HG03025 (cell line): ENCODE measurements around the gene OSER1.
A peak's percentile ranks its signal among the peaks of the same experiment; 100 is the strongest.
"Not testable (repeated sequence)": the region's sequence is repeated elsewhere in the genome, so short reads cannot be mapped to it uniquely, and the experiment has no call there.

Experiments used
- ATAC-seq: cut with Tn5 transposase; IDR thresholded peaks from one replicate; pipeline ENCODE4 v1.9.1; 2021; ENCODE audit warnings: mild to moderate bottlenecking, moderate library complexity; ENCODE audit not compliant: unreplicated experiment, low FRiP score

Gene OSER1

GRCh38 chr20:44210406-44211176 is at the start of gene OSER1:
TSS of gene OSER1 (minus strand) at chr20:44210771. CDS start at chr20:44206957, 3,814 bp downstream.
- ATAC-seq: peak; percentile 71

GRCh38 chr20:44258226-44258890 is 47.8 kb upstream of the OSER1 start:
- ATAC-seq: no peak

GRCh38 chr20:44256961-44257360 is 46.4 kb upstream of the OSER1 start:
- no peak for ATAC-seq

- no peak for ATAC-seq
These were observed 45.4 kb upstream of the OSER1 start for GRCh38 chr20:44255942-44256341.

- no peak for ATAC-seq
These were observed 43.5 kb upstream of the OSER1 start for GRCh38 chr20:44254073-44254472.

- ATAC-seq: no peak
These were observed 43.0 kb upstream of the OSER1 start for GRCh38 chr20:44253528-44253927.

GRCh38 chr20:44251284-44251683 is 40.7 kb upstream of the OSER1 start:
- ATAC-seq: no peak

- no peak for ATAC-seq
These were observed 37.8 kb upstream of the OSER1 start for GRCh38 chr20:44248410-44248759.

GRCh38 chr20:44247586-44248409 is 37.2 kb upstream of the OSER1 start:
- ATAC-seq: no peak

- ATAC-seq: no peak
These were observed 36.6 kb upstream of the OSER1 start, which contains the start of gene GDAP1L1 for GRCh38 chr20:44247131-44247571. TSS of gene GDAP1L1 (plus strand) at chr20:44247308. CDS start at chr20:44247335, 27 bp downstream.

- no peak for ATAC-seq
These were observed 35.4 kb upstream of the OSER1 start for GRCh38 chr20:44245977-44246376.

- no peak for ATAC-seq
These were observed 31.2 kb upstream of the OSER1 start for GRCh38 chr20:44241796-44242195.

- ATAC-seq: not testable (repeated sequence)
These were observed 26.3 kb upstream of the OSER1 start for GRCh38 chr20:44236840-44237239.

- no peak for ATAC-seq
These were observed 25.1 kb upstream of the OSER1 start for GRCh38 chr20:44235702-44236101.

- no peak for ATAC-seq
These were observed 24.2 kb upstream of the OSER1 start for GRCh38 chr20:44234566-44235317.

- ATAC-seq: no peak
These were observed 23.0 kb upstream of the OSER1 start for GRCh38 chr20:44233436-44234016.

GRCh38 chr20:44232469-44232856 is 21.9 kb upstream of the OSER1 start:
- ATAC-seq: not testable (repeated sequence)

GRCh38 chr20:44231713-44232468 is 21.3 kb upstream of the OSER1 start:
- no peak for ATAC-seq

- no peak for ATAC-seq
These were observed 20.6 kb upstream of the OSER1 start for GRCh38 chr20:44231193-44231592.
